Hindlimb muscle (tissue), 1 donor: ENCODE results near the gene ZFYVE19. TPM values are rescaled to one million over a fixed set of nuclear protein-coding genes. Genes with fewer than 3 reads are reported as not detected.
"Not testable (repeated sequence)": the region's sequence is repeated elsewhere in the genome, so short reads cannot be mapped to it uniquely, and the experiment has no call there.

Source experiments
- DNase-seq: peaks from one replicate; pipeline ENCODE4 v3.0.0-alpha.2; 2013
- polyA plus RNA-seq: library from polyadenylated mRNA; unstranded; fragments of 120-200 nt; gene quantifications from one replicate; pipeline ENCODE4 v1.2.1, GENCODE V29; 2013; ENCODE audit not compliant: insufficient read length

Gene ZFYVE19
- polyA plus RNA-seq, 1 donor = 20.3 TPM

DNA sequence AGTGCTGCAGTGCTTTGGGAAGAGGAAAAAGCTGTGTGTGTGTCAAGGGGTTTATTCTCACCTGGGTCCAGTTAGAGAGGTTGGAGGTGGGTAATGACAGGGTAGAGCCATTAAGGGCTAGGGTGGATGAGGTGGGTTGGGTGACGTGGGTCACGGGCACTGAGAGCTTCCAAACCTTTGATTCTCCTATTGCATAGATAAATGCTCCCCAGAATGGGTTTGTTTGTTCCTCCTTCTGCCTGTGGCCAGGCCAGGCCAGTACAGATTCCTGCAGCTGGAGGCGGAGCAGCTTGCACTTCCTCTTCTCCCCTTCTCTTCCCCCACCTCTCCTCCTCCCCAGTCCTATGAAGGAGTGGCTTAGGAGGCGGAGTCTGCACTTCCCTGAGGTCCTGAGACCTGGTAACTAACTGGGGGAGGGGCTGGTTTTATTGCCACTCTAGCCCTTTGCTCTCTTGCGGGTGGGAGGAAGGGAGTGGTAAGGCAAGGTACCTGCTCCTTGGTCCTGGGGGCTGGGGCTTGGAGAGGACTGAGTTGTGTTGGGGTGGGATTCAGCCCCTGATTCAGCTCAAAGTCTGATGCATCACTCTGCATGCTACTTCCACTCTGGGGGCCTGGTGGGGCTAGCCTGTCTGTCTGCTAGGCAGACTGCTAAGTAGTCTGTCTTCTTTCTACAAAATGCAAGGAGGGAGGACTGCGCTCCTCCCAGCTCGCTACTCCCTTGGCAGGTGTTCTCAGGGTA is 40.5 kb downstream of the ZFYVE19 start:
- DNase-seq = no peak

DNA sequence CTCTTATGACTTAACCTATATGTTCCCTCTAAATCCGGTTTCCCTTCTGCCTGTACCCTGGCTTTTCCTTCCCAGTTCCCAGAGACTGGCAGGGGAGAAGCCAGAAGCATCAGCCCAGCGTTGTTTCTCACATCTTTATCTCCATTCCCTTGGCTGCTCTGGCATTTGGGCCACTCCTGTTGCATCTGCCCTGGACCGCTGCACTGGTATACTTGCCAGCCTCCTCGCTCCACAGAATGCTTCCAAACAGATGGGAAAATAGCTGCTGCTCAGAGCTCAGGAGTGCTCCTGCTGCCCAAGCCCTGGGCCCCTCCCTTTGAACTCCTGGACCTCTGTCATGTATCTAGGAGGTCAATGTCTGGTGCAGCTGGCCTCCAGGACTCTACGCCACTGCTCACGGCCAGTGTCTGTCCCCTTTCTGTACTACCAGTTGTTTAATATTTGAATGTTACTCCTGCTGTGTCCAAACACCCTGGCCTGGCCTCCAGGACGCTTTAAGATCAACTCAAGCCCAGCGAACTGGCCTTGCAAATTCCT is 43.8 kb downstream of the ZFYVE19 start:
- DNase-seq = no peak

GRCh38 chr15:40852529-40852928 is 45.6 kb downstream of the ZFYVE19 start:
- no peak for DNase-seq

GRCh38 chr15:40853241-40853890 is 46.5 kb downstream of the ZFYVE19 start:
- no peak for DNase-seq

- no peak for DNase-seq
Observed at GRCh38 chr15:40854161-40854560, 47.3 kb downstream of the ZFYVE19 start.

DNA sequence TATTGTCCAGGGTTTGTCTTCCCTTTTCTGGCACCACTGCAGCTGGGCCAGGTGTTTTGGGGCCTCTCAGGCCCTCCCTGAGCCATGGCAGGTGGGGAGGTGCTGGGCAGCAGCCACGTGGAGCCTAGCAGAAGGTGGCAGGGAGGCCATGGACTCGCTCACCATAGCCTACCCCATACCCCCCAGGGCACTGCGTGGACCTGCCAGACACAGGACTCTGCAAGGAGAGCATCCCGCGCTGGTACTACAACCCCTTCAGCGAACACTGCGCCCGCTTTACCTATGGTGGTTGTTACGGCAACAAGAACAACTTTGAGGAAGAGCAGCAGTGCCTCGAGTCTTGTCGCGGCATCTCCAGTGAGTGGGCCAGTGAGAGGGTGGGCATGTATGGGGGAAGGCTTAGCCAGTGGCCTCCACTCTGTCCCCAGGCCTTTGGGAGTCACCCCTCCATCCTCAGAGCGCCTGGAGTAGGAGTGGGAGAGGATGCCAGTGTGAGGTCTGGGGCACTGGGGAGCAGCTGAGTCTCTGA is 48.9 kb downstream of the ZFYVE19 start:
- DNase-seq = no peak

DNA sequence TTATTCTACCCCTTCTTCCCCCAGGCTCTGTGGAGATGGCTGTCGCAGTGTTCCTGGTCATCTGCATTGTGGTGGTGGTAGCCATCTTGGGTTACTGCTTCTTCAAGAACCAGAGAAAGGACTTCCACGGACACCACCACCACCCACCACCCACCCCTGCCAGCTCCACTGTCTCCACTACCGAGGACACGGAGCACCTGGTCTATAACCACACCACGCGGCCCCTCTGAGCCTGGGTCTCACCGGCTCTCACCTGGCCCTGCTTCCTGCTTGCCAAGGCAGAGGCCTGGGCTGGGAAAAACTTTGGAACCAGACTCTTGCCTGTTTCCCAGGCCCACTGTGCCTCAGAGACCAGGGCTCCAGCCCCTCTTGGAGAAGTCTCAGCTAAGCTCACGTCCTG is 49.9 kb downstream of the ZFYVE19 start:
- DNase-seq = no peak

GRCh38 chr15:40857601-40858341 is 50.9 kb downstream of the ZFYVE19 start:
- DNase-seq = peak; percentile 73

GRCh38 chr15:40858706-40859105 is 51.8 kb downstream of the ZFYVE19 start:
- DNase-seq = no peak

GRCh38 chr15:40859206-40859851 is 52.4 kb downstream of the ZFYVE19 start:
- peak; percentile 53 for DNase-seq

GRCh38 chr15:40861147-40861546 is 54.3 kb downstream of the ZFYVE19 start:
- DNase-seq = not testable (repeated sequence)

DNA sequence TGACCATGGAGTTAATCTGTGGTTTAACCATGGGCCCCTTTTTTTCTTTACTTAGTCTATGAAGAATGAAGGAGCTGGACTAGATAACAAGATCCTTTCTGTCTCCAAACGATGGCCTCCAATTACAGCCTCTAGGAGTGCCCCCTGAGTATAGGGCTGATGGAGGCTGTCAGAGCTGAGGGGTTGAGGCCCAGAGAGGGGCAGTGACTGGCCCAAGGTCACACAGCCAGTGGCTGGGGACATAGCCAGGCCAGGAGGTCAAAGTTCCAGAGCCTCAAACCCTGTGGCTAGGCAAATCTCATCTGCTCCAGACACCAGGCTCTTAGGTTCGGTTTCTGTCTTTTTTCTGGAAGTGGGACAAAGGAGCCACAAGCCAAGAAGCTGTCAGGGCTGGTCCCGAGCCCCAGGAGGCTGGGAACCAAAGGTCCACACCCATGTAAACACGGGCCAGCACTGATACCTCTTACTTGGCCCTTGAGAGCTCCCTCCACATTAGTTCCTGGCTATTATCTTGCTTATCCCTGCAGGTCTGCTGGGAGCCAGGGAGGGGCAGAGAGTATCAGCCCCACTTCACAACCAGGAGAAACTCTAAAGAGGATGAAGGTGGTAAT is 56.9 kb downstream of the ZFYVE19 start:
- DNase-seq = no peak

Other genes with a start within 250 kb of the ZFYVE19 start
- gene CCDC32, start 242.0 kb upstream of the ZFYVE19 start, polyA plus RNA-seq = 21.0 TPM
- 10.5 TPM for gene RPUSD2, start 237.8 kb upstream of the ZFYVE19 start, polyA plus RNA-seq
- 9.0 TPM for gene KNL1, start 212.8 kb upstream of the ZFYVE19 start, polyA plus RNA-seq
- gene RAD51, start 111.9 kb upstream of the ZFYVE19 start, polyA plus RNA-seq = 6.1 TPM
- gene RMDN3, start 51.8 kb upstream of the ZFYVE19 start, polyA plus RNA-seq = 24.4 TPM
- gene GCHFR, start 43.0 kb upstream of the ZFYVE19 start, polyA plus RNA-seq = 4.7 TPM
- 1.4 TPM for gene C15orf62, start 37.1 kb upstream of the ZFYVE19 start, polyA plus RNA-seq
- gene DNAJC17, start 384 bp downstream of the ZFYVE19 start, polyA plus RNA-seq = 21.5 TPM
- gene PPP1R14D, start 21.6 kb downstream of the ZFYVE19 start, polyA plus RNA-seq = not detected
- gene SPINT1, start 37.0 kb downstream of the ZFYVE19 start, polyA plus RNA-seq = 1.3 TPM
- gene RHOV, start 67.1 kb downstream of the ZFYVE19 start, polyA plus RNA-seq = 0.30 TPM
- 9.6 TPM for gene VPS18, start 87.4 kb downstream of the ZFYVE19 start, polyA plus RNA-seq
- 16.7 TPM for gene DLL4, start 122.3 kb downstream of the ZFYVE19 start, polyA plus RNA-seq
- 3.1 TPM for gene CHAC1, start 146.4 kb downstream of the ZFYVE19 start, polyA plus RNA-seq